Muscle layer of colon (tissue), 2 donors: ENCODE measurements around the gene MBNL1.

Source experiments
- H3K27ac ChIP-seq: one replicate; pipeline ENCODE4 v1.7.0; 2013; ENCODE audit warnings: low read depth, mild to moderate bottlenecking, low read length, moderate library complexity
- H3K27me3 ChIP-seq, 2 donors: one replicate each; pipeline ENCODE4 v1.7.0; 2013; ENCODE audit warnings: low read length in 2 of 2, mild to moderate bottlenecking in 2 of 2; ENCODE audit not compliant: insufficient read depth in 2 of 2, control insufficient read depth in 1 of 2
- H3K36me3 ChIP-seq: one replicate; pipeline ENCODE4 v1.7.0; 2013; ENCODE audit warnings: mild to moderate bottlenecking, low read length; ENCODE audit not compliant: insufficient read depth
- H3K4me1 ChIP-seq: one replicate; pipeline ENCODE4 v1.7.0; 2013; ENCODE audit warnings: mild to moderate bottlenecking, low read length; ENCODE audit not compliant: insufficient read depth
- H3K4me3 ChIP-seq, 2 donors: one replicate each; pipeline ENCODE4 v1.7.0; 2013; ENCODE audit warnings: low read length in 2 of 2, low read depth in 1 of 2, mild to moderate bottlenecking in 1 of 2, moderate library complexity in 1 of 2
- H3K9ac ChIP-seq: one replicate; pipeline ENCODE4 v1.7.0; 2013; ENCODE audit warnings: low read length
- H3K9me3 ChIP-seq: one replicate; pipeline ENCODE4 v1.7.0; 2013; ENCODE audit warnings: mild to moderate bottlenecking, low read length
- donor health status: abdominal sarcoma.
- donor health status: Adenocarcinoma of cecum.

MBNL1 gene

GRCh38 chr3:152301745-152302181 is 33.0 kb downstream of the MBNL1 start:
- Histone ChIP-seq H3K4me1 (peaks cover 71% of the 10 kb centered on the region), H3K9ac (peak overlapping the region; percentile 45), H3K4me3 (peak overlapping the region; percentile 37 to 58)

DNA sequence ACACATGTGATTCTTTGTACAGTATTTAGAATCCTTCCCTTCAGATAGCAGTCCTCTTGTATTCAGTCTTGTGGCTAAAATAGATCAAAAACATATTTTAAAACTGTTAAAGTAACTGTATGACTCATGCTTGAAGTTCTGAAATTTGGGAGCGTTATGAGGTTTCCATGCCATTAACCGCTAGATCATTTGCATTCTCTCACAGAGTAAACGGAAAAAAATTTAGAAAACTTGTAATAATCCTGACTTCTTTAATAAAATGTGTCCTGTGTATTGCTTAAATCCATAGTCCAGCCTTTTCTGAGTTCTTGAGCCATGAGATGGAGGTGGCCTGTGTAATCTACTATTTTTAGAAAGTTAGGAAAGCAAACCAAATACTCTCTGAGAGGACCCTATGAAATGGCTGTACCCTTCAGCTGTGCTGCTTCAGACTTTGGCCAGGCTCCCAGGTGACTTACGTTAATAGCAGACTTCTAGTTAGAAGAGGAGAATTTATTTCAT is 33.8 kb downstream of the MBNL1 start:
- Histone ChIP-seq H3K4me1 (peaks cover 75% of the 10 kb centered on the region), H3K27ac (peak overlapping the region; percentile 83), H3K9me3 (no peaks in the 10 kb centered on the region), H3K4me3 (peak overlapping the region; percentile 12 to 14), H3K36me3 (no peaks in the 10 kb centered on the region), H3K9ac (peak overlapping the region; percentile 25), H3K27me3 (no peaks in the 10 kb centered on the region)

More at GRCh38 chr3:152301745-152302181, 33.0 kb downstream of the MBNL1 start:
- no peaks in the 10 kb centered on the region for H3K27me3 ChIP-seq
- no peaks in the 10 kb centered on the region for H3K36me3 ChIP-seq
- peak overlapping the region; percentile 83 for H3K27ac ChIP-seq
- H3K9me3 ChIP-seq: no peaks in the 10 kb centered on the region

- Histone ChIP-seq H3K36me3 (no peaks in the 10 kb centered on the region), H3K9ac (no peak overlapping the region), H3K4me3 (no peak overlapping the region), H3K27ac (peak overlapping the region; percentile 39), H3K9me3 (no peaks in the 10 kb centered on the region), H3K27me3 (no peaks in the 10 kb centered on the region), H3K4me1 (peaks cover 77% of the 10 kb centered on the region)
Measured at GRCh38 chr3:152304160-152304559, 35.4 kb downstream of the MBNL1 start.

DNA sequence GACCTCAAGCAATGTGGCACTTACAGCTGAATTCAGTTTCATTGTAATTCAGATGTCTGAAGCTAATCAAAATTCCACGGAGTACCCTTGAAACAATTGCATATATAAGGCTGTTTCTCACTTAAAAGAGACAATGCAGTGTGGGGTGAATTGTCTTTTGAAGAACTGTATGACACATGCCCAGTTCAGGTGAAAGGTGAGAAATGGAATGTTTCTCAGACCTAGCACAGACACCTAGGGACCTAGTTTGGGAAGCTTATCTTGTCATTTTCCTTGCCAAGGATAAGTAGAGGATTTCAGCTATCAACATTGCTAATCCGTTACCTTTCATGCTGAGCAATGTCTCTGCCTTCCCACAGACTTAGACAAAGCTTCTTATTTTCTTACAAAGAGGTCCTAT is 36.3 kb downstream of the MBNL1 start:
- H3K4me3 ChIP-seq: no peak overlapping the region
- H3K4me1 ChIP-seq: peaks cover 76% of the 10 kb centered on the region
- no peaks in the 10 kb centered on the region for H3K27me3 ChIP-seq
- no peaks in the 10 kb centered on the region for H3K36me3 ChIP-seq
- peak overlapping the region; percentile 13 for H3K27ac ChIP-seq
- H3K9me3 ChIP-seq: no peaks in the 10 kb centered on the region
- H3K9ac ChIP-seq: no peak overlapping the region

DNA sequence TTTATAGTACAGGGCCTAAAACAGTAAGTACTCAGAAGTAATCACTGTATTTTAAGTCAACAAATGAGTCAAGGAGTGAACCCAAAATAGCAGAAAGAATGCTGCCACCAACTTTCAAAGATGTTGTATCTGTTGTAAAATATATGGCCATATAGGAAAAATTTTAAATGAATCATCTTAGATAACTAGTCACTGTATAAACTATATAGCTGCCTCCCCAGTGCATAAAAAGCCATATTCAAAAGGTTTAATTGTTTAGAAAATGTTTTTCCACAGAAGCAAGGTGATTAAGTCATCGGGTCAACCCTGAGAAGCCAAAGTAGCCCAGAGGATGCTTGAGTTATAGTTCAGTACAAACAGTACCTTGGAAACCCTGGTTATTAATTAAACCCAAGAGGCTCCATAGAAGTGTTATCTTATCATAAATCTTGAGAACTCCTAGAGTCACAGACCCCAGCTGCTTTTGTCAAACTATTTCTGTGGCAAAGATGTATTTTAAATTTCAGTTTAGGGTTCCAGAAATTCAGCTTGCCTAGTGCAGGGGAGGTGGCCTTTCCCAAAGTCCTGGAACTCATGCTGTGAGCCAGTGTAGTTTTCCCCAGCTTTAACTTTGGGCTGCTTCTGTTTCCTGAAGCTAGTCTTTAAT is 39.2 kb downstream of the MBNL1 start:
- Histone ChIP-seq H3K36me3 (no peaks in the 10 kb centered on the region), H3K27ac (peak overlapping the region; percentile 81), H3K27me3 (no peaks in the 10 kb centered on the region), H3K9me3 (no peaks in the 10 kb centered on the region), H3K4me3 (no peak overlapping the region), H3K4me1 (peaks cover 70% of the 10 kb centered on the region), H3K9ac (peak overlapping the region; percentile 27)

DNA sequence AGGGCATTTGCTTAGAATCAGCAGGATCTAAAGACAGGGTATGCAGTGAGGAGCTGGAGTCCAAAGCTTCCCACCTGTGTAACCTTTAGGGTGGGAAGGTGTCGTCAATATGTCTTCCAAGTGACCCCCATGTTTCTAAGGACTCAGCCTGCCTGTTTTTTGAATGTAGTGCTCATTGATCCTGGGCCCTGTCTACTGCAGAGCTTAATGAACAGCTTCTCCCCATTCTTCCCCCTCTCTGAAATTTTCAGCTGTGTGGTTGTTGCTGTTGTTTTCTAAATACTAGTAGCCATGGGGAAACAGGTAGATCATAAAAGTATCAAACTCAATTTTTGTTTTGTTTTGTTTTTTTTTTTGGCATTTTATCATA is 39.7 kb downstream of the MBNL1 start:
- no peak overlapping the region for H3K4me3 ChIP-seq
- H3K9me3 ChIP-seq: no peaks in the 10 kb centered on the region
- H3K27ac ChIP-seq: peak overlapping the region; percentile 81
- H3K27me3 ChIP-seq: no peaks in the 10 kb centered on the region
- peaks cover 69% of the 10 kb centered on the region for H3K4me1 ChIP-seq
- no peaks in the 10 kb centered on the region for H3K36me3 ChIP-seq
- H3K9ac ChIP-seq: peak overlapping the region; percentile 27

DNA sequence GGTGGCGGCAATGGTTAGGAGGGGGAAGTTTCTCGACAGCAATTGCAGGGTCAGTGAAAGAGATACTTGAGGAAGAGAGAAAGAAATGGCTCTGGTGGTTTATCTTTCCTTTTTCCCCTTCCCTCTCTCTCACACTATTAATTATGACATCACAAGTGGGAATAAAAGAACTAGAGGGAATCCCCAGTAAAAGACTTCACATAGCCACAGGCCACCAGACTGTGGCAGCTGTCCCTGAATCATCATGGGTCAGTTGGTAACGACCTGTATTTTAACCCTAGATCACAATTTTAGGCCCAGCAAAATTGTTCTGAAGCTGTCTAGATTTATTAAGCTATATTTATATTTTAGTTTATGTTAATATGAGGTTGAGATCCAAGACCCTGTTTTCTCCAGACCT is 40.3 kb downstream of the MBNL1 start:
- Histone ChIP-seq H3K27ac (peak overlapping the region; percentile 81), H3K36me3 (no peaks in the 10 kb centered on the region), H3K4me3 (peak overlapping the region in 1 of 2 donors; percentile 17), H3K27me3 (no peaks in the 10 kb centered on the region), H3K9me3 (no peaks in the 10 kb centered on the region), H3K9ac (peak overlapping the region; percentile 27), H3K4me1 (peaks cover 69% of the 10 kb centered on the region)

GRCh38 chr3:152309535-152310307 is 41.0 kb downstream of the MBNL1 start:
- Histone ChIP-seq H3K9me3 (no peaks in the 10 kb centered on the region), H3K4me1 (peaks cover 70% of the 10 kb centered on the region), H3K36me3 (no peaks in the 10 kb centered on the region), H3K27ac (peak overlapping the region; percentile 81), H3K4me3 (peak overlapping the region in 1 of 2 donors; percentile 17), H3K27me3 (no peaks in the 10 kb centered on the region), H3K9ac (peak overlapping the region; percentile 23)

- Histone ChIP-seq H3K4me1 (peaks cover 68% of the 10 kb centered on the region), H3K27ac (no peak overlapping the region), H3K27me3 (no peaks in the 10 kb centered on the region), H3K4me3 (no peak overlapping the region), H3K9ac (no peak overlapping the region), H3K9me3 (no peaks in the 10 kb centered on the region), H3K36me3 (no peaks in the 10 kb centered on the region)
Measured at GRCh38 chr3:152313430-152313829, 44.7 kb downstream of the MBNL1 start.

- Histone ChIP-seq H3K27ac (peak overlapping the region; percentile 3), H3K27me3 (no peaks in the 10 kb centered on the region), H3K9me3 (no peaks in the 10 kb centered on the region), H3K4me3 (no peak overlapping the region), H3K9ac (no peak overlapping the region), H3K36me3 (no peaks in the 10 kb centered on the region), H3K4me1 (peaks cover 68% of the 10 kb centered on the region)
Measured at GRCh38 chr3:152313914-152314313, 45.2 kb downstream of the MBNL1 start.

DNA sequence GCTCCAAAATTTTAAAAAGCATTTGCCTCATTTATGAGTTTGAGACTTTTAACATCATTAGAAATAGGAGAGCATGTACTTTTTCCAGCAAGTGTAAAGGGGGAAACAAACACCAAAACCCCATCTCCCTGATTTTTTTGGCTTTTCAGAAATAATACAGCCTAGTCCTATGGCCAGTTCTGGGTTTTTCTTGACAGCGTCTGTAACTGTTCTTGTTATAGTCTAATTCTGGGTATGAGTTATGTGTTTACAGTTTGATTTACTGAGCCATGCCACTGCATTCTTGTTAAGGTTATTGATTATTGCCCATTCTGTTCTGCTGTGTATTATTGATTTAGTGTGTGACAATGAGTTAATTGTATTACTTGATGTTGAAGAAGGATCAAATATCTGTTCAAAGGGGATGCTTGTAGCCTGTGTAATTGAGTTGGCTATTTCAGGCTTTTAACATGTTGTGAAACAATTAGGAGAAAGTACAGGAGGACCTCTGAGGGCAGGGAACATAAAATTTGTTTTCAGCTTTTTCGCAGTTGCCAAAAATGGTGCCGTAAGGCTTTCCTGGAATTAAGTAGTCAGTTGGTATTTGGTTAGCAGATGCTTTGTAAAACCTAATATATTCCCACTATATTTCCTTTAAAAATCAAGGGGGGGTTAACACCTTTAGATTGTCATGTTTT is 46.1 kb downstream of the MBNL1 start:
- Histone ChIP-seq H3K9me3 (no peaks in the 10 kb centered on the region), H3K4me3 (no peak overlapping the region), H3K4me1 (peaks cover 67% of the 10 kb centered on the region), H3K36me3 (no peaks in the 10 kb centered on the region), H3K27me3 (no peaks in the 10 kb centered on the region), H3K27ac (peak overlapping the region; percentile 3), H3K9ac (no peak overlapping the region)
